Activated CD4-positive, CD25-positive, alpha-beta regulatory T cell treated with anti-CD3 and anti-CD28 coated beads, Interleukin-2, amount 50 U/mL, for 16 hours (primary cell): ENCODE measurements around the gene PARP1.

ENCODE experiments used
- DNase-seq: peaks from one replicate; pipeline ENCODE4 v3.0.0-alpha.2; 2020; ENCODE audit warnings: low read depth, low spot score

Gene PARP1

DNA sequence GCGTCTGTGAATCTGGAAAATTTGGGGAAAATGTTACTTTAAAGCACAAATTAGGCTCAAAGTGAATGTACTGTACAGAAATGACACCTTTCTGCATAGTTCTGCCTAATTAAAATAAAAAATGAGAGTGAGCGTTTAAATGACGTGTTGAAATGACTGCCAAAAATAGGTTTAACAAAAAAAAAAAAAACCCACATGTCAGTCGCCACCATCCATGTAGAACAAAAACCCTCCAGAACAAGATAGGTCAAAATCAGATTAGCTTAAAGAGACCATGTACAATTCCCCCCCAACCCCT lies 745 bp downstream of the PARP1 start:
- DNase-seq = no peak

DNA sequence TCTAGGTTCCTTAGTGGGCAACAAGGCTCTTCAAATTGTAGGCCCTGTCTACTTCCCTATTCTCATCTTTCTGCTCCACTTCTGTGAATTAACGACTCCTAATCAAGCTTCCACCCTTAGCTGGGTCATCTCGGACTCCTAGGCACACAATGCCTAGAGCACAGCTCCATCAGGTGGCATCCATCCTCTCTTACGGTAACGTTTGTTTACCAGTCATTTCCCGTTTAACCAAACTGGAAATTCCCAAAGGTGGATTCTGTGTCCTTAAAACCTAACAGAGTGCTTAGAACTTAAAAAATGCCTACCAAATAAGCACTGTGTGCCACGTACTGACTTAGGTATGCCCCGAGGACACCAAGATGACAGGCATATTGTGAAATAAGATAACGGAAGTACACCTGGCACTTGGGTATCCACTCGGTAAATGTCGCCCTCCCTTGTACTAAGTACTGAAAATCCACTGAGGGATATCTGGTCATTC lies 1.5 kb downstream of the PARP1 start:
- no peak for DNase-seq

DNA sequence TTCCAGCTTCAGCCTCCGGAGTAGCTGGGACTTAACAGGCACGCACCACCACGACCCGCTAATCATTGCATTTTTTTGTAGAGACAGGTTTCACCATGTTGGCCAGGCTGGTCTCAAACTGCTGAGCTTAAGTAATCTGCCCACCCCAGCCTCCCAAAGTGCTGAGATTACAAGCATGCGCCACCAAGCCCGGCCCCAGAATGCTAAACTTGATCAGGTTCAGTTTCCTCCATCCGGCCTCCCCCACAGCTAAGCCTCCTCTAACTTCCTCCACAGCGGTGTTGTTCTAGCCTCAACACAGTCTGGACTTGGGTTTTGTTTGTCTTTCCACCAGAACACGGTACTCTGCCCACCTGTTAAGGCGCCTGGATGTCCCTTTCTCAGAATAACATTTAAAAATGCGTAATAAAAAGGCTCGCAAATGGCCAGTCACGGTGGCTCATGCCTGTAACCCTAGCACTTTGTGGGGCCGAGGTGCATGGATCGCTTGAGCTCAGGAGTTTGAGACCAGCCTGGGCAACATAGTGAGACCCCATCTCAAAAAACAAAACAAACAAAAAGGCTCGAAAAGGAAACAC lies 2.4 kb downstream of the PARP1 start:
- no peak for DNase-seq

DNA sequence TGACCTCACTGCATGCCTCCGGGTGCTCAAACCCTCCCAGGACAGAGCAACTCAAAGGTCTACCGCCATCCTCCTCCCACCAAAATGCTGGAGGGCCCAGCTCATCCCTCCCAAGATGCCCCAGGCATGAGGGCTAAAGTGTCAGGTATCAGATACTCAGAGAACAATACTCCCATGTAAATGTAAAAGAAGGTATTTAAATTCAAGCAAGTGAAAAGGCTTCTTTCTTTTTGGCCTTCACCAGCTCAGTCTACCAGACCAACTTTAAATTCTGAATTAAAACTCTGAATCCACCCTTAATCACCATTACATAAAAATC lies 3.0 kb downstream of the PARP1 start:
- no peak for DNase-seq

DNA sequence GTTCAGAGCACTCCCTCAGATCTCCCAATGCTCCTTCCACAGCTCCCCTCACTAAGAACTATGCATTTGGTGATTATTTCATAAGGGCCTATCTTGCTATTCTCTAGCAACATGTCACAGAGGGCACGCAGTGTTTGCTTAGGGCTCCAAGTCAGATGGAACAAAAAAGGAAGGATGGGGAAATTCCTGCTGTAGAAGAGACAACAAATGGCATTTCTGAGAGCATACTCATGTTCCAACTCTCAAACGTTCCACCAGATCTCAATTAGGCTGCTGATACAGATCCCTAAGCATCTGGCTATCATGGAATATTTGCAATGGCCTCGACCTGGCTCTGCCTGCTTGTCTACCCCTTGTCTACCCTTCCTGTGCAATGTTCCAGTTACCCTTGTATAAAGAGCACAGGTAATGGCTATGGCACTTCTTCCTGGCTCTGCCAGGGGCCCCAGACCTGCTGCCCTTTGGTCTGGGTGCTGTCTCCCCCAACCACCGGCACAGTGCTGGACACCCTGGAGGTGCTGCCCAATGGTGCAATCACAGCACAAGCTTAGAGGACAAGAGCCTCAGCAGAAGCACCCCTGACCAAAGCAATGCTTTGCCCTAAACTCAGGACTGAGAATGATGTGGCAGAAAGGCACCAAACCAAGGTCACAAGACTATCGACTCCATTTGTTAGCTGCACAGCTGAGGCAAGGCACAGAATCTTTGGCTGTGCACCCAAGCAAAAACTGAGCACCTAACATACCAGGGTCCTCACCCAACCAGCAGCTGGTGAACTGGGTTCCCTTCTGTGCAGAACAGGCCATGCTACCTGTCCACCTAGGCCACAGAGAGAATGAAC lies 3.6 kb downstream of the PARP1 start:
- no peak for DNase-seq

DNA sequence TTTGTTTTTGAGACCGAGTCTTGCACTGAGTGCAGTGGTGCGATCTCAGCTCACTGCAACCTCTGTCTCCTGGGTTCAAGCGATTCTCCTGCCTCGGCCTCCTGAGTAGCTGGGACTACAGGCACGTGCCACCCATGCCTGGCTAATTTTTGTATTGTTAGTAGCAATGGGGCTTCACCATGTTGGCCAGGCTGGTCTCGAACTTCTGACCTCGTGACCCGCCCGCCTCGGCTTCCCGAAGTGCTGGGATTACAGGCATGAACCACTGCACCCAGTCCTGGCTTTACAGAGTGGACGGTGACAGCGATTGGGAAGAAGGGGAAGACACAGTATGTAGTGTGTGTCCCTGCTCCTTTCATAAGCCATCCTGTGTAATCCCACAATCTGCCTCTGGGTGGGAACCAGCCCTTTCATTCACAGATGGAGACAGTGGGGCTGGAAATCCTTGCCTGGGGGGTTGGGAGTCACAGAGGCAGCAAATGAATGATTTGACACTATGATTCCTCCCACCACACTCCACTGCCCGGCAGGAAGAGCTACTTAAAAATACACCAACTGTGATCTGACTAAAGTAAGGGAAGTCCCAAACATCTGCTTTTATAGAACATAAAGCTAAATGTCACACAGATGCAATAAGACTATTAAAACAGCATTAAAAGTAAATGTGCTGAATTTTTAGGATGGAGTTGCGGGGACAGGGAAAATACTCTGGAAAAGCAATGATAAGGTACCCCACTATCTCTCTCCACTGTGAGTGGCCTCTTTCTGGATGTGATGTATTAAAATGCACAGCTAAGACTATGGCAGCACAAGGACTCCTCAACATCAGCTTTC lies 4.5 kb downstream of the PARP1 start:
- no peak for DNase-seq

DNA sequence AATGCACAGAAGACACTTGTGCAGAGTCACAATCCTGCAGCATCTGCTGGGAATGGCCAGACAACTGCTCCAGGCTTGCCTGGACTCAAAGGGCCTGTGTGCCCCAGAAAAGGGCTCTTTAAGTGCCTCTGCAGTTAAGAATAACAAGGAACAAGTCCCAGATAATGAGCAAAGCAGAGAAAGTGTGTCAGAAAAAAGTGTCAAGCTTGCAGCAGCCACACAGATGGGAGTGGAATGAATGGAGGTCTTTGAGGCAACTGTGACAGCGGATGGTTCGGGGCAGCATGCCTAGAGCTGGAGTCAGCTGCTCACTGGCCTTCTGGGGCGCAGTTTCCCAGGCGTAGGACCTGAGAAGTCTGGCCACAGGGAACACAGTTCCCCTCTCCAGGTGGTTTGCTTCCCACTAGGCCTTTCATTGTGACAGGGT lies 5.1 kb downstream of the PARP1 start:
- no peak for DNase-seq

DNA sequence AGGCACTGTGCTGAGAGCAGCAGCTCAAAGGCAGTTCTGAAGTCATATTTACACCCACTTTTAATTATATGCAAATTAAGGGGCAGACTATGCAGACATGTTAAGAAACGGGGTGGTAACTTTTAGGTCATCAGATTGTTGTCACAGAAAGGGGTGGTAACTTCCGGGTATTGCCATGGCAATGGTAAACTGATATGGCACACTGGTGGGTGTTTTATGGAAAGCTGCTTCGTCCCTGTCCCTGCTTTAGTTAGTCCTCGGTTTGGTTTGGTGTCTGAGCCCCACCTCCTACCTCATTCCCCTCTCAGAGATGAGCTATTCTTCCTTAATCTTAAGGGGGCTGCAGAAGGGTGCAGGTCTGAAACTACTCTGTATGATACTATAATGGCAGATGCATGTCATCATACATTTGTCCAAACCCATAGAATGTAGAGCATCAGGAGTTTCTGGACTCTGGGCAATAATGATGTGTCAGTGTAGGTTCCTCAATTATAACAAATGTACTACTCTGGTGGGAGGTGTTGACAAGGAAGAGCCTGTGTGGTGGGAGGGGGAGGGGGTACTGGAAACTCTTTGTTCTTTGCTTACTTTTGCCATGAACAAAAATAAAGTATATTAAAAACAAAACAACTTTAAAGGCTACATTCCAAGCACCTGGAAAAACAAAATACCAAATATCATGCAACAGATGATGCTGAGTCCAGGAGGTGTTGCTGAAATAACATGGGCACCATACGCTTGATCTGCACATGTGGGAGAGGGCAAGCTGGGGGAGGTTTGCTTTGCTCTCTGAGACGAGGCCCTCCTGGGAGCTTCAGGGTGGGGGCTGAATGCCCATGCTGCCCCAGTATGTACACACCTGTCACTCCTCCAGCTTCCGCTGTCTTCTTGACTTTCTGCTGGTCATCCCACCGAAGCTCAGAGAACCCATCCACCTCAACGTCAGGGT lies 6.3 kb downstream of the PARP1 start:
- no peak for DNase-seq

DNA sequence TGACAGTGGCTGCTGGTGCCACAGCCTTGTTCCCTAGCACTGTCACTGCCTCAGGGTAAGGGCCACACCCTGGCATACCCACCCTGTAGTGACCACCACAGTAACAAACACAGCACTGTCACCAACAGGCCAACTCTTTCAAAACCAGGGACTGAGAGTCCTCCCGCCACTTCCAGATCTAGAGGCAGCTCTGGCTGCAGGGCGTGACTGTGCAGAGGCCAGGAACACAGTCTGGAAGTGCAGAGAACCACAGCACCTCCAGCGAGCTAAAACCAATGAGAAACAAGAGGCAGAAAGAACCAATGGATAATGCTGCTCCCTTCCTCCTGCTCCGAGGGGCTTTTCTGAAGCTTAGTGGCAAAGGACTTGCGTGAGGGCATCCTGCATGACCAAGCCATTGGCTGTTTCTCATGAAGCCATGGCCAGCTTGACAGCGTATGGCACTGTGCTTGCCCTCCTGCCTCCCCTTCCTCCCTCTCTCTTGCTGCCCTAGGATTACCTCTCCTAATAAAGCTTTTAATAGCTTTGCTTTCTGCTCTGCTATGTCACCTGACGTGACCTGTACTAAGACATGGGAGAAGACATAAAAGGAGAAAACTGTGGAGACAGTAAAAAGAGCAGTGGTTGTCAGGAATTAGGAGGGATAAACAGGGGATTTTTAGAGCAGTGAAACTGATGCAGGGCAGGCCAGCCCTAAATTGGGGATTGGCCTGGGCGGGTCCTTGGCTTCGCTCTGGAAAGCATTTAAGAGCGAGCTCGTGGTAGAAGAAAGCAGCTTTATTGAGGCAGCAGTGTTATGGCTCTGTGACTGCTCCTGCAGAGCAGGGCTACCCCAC lies 7.2 kb downstream of the PARP1 start:
- no peak for DNase-seq

DNA sequence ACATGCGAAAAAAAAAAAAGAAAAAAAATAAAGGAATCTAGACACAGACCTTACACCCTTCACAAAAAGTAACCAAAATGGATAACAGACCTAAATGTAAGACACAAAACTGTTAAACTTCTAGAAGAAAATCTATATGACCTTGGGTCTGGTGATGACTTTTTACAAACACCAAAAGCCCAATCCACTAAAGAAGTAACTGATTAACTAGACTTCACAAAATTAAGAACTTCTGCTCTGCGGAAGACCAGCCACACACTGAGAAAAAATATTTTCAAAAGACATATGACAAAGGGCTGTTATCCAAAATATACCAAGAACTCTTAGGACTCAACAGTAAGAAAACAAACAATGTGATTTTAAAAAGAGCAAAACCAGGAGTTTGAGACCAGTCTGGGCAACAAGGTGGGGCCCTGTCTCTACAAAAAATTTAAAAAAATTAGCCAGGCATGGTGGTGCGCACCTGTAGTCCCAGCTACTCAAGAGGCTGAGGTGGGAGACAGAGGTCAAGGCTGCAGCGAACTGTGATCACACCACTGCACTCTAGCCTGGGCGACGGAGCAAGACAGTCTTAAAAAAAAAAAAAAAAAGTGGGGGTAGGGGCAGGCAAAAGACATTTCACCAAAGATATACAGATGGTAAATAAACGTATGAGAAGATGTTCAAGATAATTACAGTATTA lies 9.8 kb downstream of the PARP1 start:
- DNase-seq = no peak

DNA sequence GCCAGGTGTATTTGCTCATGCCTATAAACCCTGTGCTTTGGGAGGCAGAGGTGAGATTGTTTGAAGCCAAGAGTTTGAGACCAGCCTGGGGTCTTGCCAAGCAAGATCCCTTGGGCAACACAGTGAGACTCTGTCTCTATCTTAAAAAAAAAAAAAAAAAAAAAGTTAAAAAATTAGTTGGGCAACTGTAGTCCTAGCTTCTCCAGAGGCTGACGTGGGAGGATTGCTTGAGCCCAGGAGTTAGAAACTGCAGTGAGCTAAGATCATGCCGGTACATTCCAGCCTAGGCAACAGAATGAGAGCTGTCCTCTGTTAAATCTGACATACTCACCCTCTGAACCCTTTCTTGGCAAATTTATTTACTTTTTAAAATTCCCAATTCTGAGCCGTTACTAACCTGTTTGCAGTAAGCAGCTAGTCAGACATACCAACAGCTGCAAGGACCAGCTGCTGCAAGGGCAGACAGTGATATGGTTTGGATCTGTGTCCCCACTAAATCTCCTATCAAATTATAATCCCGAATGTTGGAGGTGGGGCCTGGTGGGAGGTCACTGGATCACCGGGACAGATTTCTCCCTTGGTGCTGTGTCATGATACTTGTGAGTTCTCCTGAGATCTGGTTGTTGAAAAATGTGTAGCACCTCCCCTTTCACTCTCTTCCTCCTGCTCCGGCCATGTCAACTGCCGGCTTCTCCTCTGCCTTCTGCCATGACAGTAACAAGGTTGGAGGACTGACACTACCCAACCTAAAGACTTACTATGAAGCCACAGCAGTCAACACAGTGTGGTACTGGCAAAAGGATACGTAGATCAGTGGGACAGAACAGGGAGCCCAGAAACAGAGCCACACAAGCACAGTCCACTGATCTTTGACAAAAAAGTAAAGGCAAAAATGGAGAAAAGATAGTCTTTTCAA lies 10.6 kb downstream of the PARP1 start:
- no peak for DNase-seq

DNA sequence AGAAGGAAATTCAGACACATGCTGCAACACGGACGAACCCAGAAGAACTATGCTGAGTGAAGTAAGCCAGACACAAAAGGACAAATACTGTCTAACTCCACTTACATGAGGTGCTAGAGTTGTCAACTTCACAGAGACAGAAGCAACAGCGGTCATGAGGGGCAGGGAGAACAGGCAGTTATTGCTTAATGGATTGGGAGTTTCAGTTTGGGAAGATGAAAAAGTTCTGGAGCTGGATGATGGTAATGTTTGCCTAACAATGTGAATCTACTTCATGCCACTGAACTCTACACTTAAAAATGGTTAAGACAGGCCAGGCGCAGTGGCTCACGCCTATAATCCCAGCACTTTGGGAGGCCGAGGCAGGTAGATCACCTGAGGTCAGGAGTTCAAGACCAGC lies 12.1 kb downstream of the PARP1 start:
- no peak for DNase-seq

DNA sequence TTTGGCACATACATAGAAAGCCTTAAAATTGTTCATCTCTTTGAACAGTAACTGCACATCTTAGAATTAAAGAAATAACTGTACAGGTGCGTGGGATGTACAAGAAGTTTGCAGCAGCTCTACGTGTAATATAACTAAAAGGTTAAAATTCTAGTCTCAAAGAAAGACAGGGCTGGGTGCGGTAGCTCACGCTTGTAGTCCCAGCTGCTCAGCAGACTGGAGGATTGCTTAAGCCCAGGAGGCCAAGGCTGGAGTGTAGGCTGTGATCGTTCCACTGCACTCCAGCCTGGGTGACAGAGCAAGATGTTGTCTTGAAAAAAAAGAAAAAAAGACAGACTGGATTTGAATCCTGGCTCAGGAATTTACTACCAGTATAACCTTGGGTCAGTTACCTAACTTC lies 13.4 kb downstream of the PARP1 start:
- no peak for DNase-seq

DNA sequence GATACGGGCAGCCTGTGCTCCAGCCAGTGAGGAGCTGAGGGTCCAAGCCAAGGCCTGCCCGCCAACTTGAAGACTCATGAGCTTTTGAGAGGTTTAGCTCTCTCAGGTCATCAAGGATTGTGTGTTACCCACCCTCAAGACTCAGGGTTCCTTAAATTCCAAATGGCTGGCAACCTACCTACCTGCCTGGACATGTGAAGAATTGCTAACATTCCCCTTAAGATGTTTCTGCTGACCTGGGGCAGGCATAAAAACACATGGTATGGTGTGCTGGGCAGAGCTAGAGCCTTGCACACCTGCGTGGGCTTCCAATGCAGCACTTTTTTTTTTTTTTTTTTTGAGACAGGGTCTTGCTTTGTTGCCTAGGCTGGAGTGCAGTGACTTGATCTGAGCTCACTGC lies 17.2 kb downstream of the PARP1 start:
- no peak for DNase-seq

DNA sequence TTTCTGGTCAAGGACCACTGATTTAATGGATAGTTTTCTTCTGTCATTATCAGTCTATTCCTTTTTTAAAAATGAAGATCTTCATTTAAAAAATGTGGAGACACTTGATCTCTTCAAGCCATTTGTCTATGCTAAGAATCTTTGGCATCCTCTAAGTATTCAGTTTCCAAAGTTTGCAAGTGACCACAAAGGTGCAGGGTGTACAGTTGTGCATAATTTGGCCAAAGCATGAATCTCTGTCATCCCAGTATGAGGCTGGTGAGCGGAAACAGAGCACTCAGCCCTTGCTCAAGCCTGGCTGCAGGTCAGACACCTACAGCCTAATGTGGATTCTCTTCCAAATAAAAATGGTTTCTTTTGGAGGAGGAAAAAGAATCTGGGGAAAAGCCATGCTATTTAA lies 19.8 kb downstream of the PARP1 start:
- no peak for DNase-seq

DNA sequence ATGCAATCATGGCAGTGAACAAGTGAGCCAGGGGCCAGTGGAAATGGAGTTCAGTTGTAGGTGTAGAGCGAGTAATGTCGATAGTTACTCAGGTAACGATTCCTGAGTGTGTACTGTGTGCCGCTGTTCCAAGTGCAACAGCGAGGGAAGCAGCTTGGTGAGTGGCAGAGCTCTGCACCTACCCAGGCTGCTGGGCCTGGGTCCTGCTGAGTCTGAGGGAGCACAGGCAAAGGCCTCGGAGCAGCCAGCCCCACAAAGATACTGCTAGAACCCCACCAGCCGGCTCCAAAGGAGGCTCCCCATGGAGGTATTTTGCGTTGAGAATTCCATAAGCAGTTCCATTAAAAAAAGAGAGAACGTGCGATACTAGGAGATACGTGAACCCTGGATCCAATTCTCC lies 23.2 kb downstream of the PARP1 start:
- no peak for DNase-seq

DNA sequence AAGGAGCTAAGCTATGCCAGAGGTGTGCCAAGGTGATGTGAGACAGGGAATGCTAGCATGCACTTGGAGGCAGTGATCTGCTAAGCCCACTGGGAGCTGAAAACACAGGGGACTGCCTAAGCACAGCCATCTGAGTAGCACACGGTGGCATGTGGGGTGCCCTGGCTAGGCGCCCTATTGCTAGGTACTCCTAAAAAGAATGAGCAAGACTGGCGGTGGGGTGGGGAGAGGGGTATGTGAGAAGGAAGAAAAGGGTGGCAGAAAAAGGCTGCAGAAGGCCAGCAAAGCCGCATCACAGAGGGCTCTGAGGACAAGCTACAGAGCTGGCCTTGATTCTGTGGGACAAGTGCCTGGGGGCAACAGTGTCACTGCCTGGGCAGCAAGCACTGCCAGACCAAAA lies 23.9 kb downstream of the PARP1 start:
- DNase-seq = no peak

DNA sequence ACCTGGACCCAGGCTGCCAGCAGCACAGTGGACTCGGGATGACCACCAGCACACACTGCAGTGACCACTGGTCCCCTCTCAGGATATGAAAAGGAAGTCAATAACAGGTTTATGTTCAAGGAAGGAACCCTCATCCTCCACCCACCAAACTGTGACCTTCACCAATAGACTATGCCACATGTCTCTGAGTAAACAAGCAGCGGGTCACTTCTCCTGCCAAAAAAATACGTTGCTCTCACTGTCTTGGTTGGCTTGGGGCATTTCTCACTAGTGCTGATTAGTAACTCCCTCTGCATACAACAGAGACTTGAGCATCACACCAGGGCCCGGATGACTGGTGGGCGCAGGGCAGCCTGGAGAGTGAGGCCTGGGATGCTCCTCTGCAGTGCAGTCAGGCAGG lies 25.9 kb downstream of the PARP1 start:
- no peak for DNase-seq
